Endothelial cell of umbilical vein (primary cell): ENCODE measurements around the gene PURB.

Experiments
- POLR2A ChIP-seq: IDR thresholded peaks from 2 replicates; pipeline ENCODE4 v1.6.1; 2012; ENCODE audit warnings: low read depth, mild to moderate bottlenecking, control low read depth, low read length
- TF ChIP-seq, protein P1 (sequence below), 2 donors: IDR thresholded peaks; 1 replicate in 1 of 2; 2 replicates in 1 of 2; pipeline ENCODE4 v1.5.1; 2011; ENCODE audit warnings: low read length in 2 of 2, mild to moderate bottlenecking in 2 of 2, moderate library complexity in 2 of 2, control low read depth in 1 of 2, inconsistent platforms in 1 of 2, low read depth in 1 of 2; ENCODE audit not compliant: insufficient read depth in 1 of 2; ENCODE audit errors: extremely low read depth in 1 of 2

DNA sequence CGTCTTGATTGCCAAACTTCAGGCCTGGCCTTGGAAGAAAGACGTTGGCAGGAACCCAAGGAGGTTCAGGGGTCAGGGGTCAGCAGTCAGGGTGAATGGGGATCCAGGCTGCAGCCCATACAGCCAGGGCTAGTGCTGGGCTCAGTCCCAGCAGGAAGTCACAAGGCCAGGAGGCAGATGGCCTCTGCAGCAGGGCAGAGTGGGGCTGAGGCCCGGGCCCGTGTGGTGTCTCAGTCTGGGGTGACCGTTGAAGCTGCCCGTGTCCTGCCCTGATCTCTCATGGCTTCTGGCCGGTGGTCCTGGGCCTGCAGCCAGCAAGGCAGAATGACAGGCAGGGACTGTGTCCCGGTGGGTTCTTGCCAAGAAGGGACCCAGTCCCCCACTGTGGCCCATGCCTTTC, 26.6 kb upstream of the PURB start:
- TF ChIP-seq, protein P1, sequence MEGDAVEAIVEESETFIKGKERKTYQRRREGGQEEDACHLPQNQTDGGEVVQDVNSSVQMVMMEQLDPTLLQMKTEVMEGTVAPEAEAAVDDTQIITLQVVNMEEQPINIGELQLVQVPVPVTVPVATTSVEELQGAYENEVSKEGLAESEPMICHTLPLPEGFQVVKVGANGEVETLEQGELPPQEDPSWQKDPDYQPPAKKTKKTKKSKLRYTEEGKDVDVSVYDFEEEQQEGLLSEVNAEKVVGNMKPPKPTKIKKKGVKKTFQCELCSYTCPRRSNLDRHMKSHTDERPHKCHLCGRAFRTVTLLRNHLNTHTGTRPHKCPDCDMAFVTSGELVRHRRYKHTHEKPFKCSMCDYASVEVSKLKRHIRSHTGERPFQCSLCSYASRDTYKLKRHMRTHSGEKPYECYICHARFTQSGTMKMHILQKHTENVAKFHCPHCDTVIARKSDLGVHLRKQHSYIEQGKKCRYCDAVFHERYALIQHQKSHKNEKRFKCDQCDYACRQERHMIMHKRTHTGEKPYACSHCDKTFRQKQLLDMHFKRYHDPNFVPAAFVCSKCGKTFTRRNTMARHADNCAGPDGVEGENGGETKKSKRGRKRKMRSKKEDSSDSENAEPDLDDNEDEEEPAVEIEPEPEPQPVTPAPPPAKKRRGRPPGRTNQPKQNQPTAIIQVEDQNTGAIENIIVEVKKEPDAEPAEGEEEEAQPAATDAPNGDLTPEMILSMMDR (IDR thresholded peaks at IDR 0.05; ENCODE audit: extremely low read depth in 1 of 2, insufficient read depth in 1 of 2, low read depth in 1 of 2, low read length in 2 of 2), result no peak
- no peak for TF ChIP-seq POLR2A
